ENCODE measurements around the gene CTDP1. TPM values are rescaled to one million over a fixed set of nuclear protein-coding genes. Genes with fewer than 3 reads are reported as not detected.

CTDP1 gene
- total RNA-seq, 4 donors from 2014 or later = 12.3 to 21.8 (median 16.5) TPM

DNA sequence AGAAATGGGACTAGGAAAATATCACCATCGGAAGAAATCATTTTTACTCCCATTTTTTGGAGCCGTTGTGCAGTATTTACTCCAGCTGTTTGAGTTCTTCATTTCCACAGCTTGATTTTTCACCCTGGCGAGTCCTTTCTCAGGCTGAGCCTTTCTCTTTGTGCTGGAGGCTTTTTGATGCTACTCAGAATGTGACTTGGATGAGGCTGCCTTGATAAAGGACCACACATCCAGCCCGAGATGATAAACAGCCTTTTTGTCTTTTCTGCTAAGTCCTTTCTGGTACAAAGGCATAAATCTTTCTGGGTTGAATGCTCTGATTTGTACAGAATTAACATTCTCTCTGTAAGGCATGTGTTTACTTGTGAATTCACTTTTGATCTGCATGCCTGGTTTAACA, 17.6 kb upstream of the CTDP1 start:
- no peaks in the 10 kb centered on the region for H3K27me3 ChIP-seq
- ATAC-seq = no peak
- no peaks in the 10 kb centered on the region for H3K4me1 ChIP-seq
- intact Hi-C loops (cut with DNase I; ENCODE audit: low total_unique reads) = no loop called here
- H3K4me3 ChIP-seq = no peak overlapping the region
- DNase-seq = no peak
- H3K9me3 ChIP-seq = no peaks in the 10 kb centered on the region
- H3K27ac ChIP-seq = no peak overlapping the region
- in situ Hi-C loops (cut with MboI; ENCODE audit: low sequenced_read_pairs in 4 of 4) = no loop called here
- TF ChIP-seq, protein P1, sequence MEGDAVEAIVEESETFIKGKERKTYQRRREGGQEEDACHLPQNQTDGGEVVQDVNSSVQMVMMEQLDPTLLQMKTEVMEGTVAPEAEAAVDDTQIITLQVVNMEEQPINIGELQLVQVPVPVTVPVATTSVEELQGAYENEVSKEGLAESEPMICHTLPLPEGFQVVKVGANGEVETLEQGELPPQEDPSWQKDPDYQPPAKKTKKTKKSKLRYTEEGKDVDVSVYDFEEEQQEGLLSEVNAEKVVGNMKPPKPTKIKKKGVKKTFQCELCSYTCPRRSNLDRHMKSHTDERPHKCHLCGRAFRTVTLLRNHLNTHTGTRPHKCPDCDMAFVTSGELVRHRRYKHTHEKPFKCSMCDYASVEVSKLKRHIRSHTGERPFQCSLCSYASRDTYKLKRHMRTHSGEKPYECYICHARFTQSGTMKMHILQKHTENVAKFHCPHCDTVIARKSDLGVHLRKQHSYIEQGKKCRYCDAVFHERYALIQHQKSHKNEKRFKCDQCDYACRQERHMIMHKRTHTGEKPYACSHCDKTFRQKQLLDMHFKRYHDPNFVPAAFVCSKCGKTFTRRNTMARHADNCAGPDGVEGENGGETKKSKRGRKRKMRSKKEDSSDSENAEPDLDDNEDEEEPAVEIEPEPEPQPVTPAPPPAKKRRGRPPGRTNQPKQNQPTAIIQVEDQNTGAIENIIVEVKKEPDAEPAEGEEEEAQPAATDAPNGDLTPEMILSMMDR (IDR thresholded peaks at IDR 0.05 in 4 of 5, conservative IDR thresholded peaks at IDR 0.05 in 1 of 5) = no peak
- no peak for TF ChIP-seq POLR2A (IDR thresholded peaks at IDR 0.05)
- H3K36me3 ChIP-seq = no peaks in the 10 kb centered on the region

DNA sequence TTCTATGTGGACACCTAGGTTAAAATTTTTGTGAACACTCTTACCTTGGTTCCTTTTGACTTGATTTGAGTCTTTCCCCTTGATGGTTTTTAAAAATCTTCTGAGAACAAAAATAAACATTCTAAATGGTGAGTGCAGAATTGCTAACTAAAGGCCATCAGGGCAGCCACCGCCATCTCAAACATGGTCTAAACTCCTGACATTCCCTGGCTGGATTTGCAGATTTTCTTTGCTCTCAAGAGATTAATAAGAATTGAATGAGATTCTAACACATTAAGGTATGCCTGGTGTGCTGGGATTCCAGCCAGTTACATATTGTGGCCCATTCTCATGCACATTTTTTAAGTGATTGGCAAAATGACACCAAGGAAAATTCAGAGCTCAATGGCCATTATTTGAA, 17.2 kb upstream of the CTDP1 start:
- intact Hi-C loops (cut with DNase I; ENCODE audit: low total_unique reads) (no loop called here), in situ Hi-C loops (cut with MboI; ENCODE audit: low sequenced_read_pairs in 4 of 4) (no loop called here)
- Histone ChIP-seq H3K4me3 (no peak overlapping the region), H3K27me3 (no peaks in the 10 kb centered on the region), H3K27ac (no peak overlapping the region), H3K36me3 (no peaks in the 10 kb centered on the region), H3K4me1 (no peaks in the 10 kb centered on the region), H3K9me3 (no peaks in the 10 kb centered on the region)
- TF ChIP-seq POLR2A (IDR thresholded peaks at IDR 0.05) = no peak
- TF ChIP-seq, protein P1 (IDR thresholded peaks at IDR 0.05 in 4 of 5, conservative IDR thresholded peaks at IDR 0.05 in 1 of 5) = no peak
- DNase-seq (no peak), ATAC-seq (no peak)

DNA sequence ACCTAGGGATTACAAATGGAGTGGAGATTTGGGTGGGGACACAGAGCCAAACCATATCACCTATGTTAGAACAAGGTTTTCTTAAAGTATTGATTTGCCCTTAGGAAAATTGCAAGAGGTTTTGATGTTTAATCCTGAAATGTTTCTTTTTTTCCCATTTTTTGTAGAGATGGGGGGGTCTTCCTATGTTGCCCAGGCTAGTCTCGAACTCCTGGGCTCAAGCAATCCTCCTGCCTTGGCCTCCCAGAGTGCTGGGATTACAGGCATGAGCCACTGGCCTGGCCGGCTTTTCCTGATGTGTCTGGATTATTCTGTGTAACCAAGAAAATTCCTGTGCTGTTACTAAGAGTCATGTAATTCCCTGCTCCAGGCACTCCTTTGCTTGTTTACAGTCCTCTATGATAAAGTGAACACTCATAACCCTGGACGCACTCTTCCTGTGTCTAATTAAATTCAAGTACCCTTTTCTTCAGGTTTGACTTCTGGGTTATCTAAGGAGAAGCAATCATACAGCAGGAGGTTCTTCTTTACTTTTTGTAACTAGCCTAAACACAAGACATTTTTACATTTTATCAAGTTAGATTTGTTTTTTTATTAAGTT, 15.0 kb upstream of the CTDP1 start:
- intact Hi-C loops (cut with DNase I; ENCODE audit: low total_unique reads) (no loop called here), in situ Hi-C loops (cut with MboI; ENCODE audit: low sequenced_read_pairs in 4 of 4) (no loop called here)
- H3K27ac ChIP-seq = no peak overlapping the region
- H3K36me3 ChIP-seq = no peaks in the 10 kb centered on the region
- no peaks in the 10 kb centered on the region for H3K9me3 ChIP-seq
- H3K4me1 ChIP-seq = no peaks in the 10 kb centered on the region
- ATAC-seq (no peak), DNase-seq (no peak)
- H3K27me3 ChIP-seq = no peaks in the 10 kb centered on the region
- TF ChIP-seq, protein P1 (IDR thresholded peaks at IDR 0.05 in 4 of 5, conservative IDR thresholded peaks at IDR 0.05 in 1 of 5) = no peak
- TF ChIP-seq POLR2A (IDR thresholded peaks at IDR 0.05) = no peak
- no peak overlapping the region for H3K4me3 ChIP-seq

DNA sequence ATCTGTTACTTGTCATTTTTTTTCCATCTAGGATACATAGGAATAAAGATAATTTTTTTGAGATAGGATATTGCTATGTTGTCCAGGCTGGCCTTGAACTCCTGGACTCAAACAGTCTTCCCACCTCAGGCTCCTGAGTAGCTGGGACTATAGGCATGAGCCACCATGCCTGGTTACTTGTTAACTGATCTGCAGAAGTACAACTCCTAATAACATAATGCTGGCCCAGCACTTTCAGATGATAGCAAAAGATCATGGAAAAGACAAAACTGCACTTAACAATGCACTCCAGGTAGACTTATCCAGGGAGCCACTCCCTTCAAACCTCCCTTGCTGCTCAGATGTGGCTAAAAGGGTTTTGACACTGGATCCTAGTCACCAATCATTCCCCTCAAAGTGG, 11.4 kb upstream of the CTDP1 start:
- H3K9me3 ChIP-seq = no peaks in the 10 kb centered on the region
- TF ChIP-seq POLR2A (IDR thresholded peaks at IDR 0.05) = no peak
- TF ChIP-seq, protein P1 (IDR thresholded peaks at IDR 0.05 in 4 of 5, conservative IDR thresholded peaks at IDR 0.05 in 1 of 5) = no peak
- no peaks in the 10 kb centered on the region for H3K27me3 ChIP-seq
- H3K27ac ChIP-seq = no peak overlapping the region
- intact Hi-C loops (cut with DNase I; ENCODE audit: low total_unique reads) (no loop called here), in situ Hi-C loops (cut with MboI; ENCODE audit: low sequenced_read_pairs in 4 of 4) (no loop called here)
- ATAC-seq = no peak
- DNase-seq = no peak
- H3K4me1 ChIP-seq = no peaks in the 10 kb centered on the region
- H3K4me3 ChIP-seq = no peak overlapping the region
- no peaks in the 10 kb centered on the region for H3K36me3 ChIP-seq

All from gastrocnemius medialis (tissue), 4 donors.